Dermis blood vessel endothelial cell (primary cell): Measurements from ENCODE around the gene CHMP5. TPM values are rescaled to one million over a fixed set of nuclear protein-coding genes. Genes with fewer than 3 reads are reported as not detected.
A peak's percentile ranks its signal among the peaks of the same experiment; 100 is the strongest.
"Not testable (repeated sequence)": the region's sequence is repeated elsewhere in the genome, so short reads cannot be mapped to it uniquely, and the experiment has no call there.

Source experiments
- DNase-seq: peaks from one replicate; pipeline ENCODE4 v3.0.0; 2010
- total RNA-seq: library from RNA; depleted of rRNA; stranded (reverse); fragments of >200 nt; gene quantifications from 2 replicates; pipeline ENCODE4 v1.2.3, GENCODE V29; 2014

Gene CHMP5
- total RNA-seq, 1 donor from 2014 or later, result 116 TPM

GRCh38 chr9:33285502-33285901, 20.7 kb downstream of the CHMP5 start:
- DNase-seq, result no peak

- DNase-seq, result peak; percentile 83
Observed at GRCh38 chr9:33287087-33287490, 22.2 kb downstream of the CHMP5 start.

- no peak for DNase-seq
Observed at GRCh38 chr9:33288235-33288634, 23.4 kb downstream of the CHMP5 start.

- DNase-seq, result no peak
Observed at GRCh38 chr9:33288828-33289483, 24.1 kb downstream of the CHMP5 start.

GRCh38 chr9:33289496-33289895, 24.6 kb downstream of the CHMP5 start:
- DNase-seq, result peak; percentile 33

GRCh38 chr9:33289936-33290246, 25.0 kb downstream of the CHMP5 start:
- DNase-seq, result no peak

- peak; percentile 99 for DNase-seq
Observed at GRCh38 chr9:33290247-33291030, 25.6 kb downstream of the CHMP5 start, which contains the start of gene NFX1. TSS of gene NFX1 (plus strand) at chr9:33290516. CDS start at chr9:33290573, 57 bp downstream.

- DNase-seq, result peak; percentile 72
Observed at GRCh38 chr9:33291031-33291397, 26.2 kb downstream of the CHMP5 start.

GRCh38 chr9:33291901-33292300, 27.1 kb downstream of the CHMP5 start:
- DNase-seq, result no peak

- DNase-seq, result no peak
Observed at GRCh38 chr9:33293782-33294181, 28.9 kb downstream of the CHMP5 start.

- no peak for DNase-seq
Observed at GRCh38 chr9:33294670-33295432, 30.0 kb downstream of the CHMP5 start.

- DNase-seq, result no peak
Observed at GRCh38 chr9:33295571-33295970, 30.7 kb downstream of the CHMP5 start.

GRCh38 chr9:33297432-33297831, 32.6 kb downstream of the CHMP5 start:
- DNase-seq, result peak; percentile 48

- no peak for DNase-seq
Observed at GRCh38 chr9:33300546-33300945, 35.7 kb downstream of the CHMP5 start.

GRCh38 chr9:33304362-33304761, 39.5 kb downstream of the CHMP5 start:
- no peak for DNase-seq

- DNase-seq, result no peak
Observed at GRCh38 chr9:33306037-33306436, 41.2 kb downstream of the CHMP5 start.

GRCh38 chr9:33307067-33307466, 42.2 kb downstream of the CHMP5 start:
- no peak for DNase-seq

- no peak for DNase-seq
Observed at GRCh38 chr9:33309903-33310302, 45.1 kb downstream of the CHMP5 start.

GRCh38 chr9:33310748-33311147, 45.9 kb downstream of the CHMP5 start:
- DNase-seq, result no peak

GRCh38 chr9:33311953-33312352, 47.1 kb downstream of the CHMP5 start:
- no peak for DNase-seq

GRCh38 chr9:33315371-33315770, 50.5 kb downstream of the CHMP5 start:
- DNase-seq, result no peak

- DNase-seq, result not testable (repeated sequence)
Observed at GRCh38 chr9:33317136-33317535, 52.3 kb downstream of the CHMP5 start.

GRCh38 chr9:33318225-33318624, 53.4 kb downstream of the CHMP5 start:
- DNase-seq, result no peak

GRCh38 chr9:33318781-33319180, 53.9 kb downstream of the CHMP5 start:
- no peak for DNase-seq
